Measurements from ENCODE around the gene ELFN2.
A peak's percentile ranks its signal among the peaks of the same experiment; 100 is the strongest.

ELFN2 gene

GRCh38 chr22:37427135-37427710 lies at the start of gene ELFN2:
Gene ELFN2, minus strand, starts transcription at chr22:37427479. Its CDS starts 51,945 bp downstream, at chr22:37375534.
- H3K4me3 ChIP-seq (ENCODE audit: low read depth in 1 of 5, low read length in 5 of 5) = peak within 1 kb of the TSS in 3 of 5 donors; percentile 29 to 59 (median 44)

GRCh38 chr22:37476389-37477329 lies 49.4 kb upstream of the ELFN2 start:
- no peak overlapping the region for H3K4me3 ChIP-seq (ENCODE audit: low read depth in 1 of 5, low read length in 5 of 5)
- H3K27ac ChIP-seq (ENCODE audit: low read depth, low read length) = no peak overlapping the region
- H3K9ac ChIP-seq (ENCODE audit: low read length in 5 of 5) = no peak overlapping the region
- H3K27me3 ChIP-seq (ENCODE audit: control insufficient read depth in 5 of 5, insufficient read depth in 4 of 5, low read length in 5 of 5) = peaks cover 12 to 37% (median 15%) of the 10 kb centered on the region in 5 donors
- H3K4me1 ChIP-seq (ENCODE audit: control insufficient read depth in 5 of 5, insufficient read depth in 5 of 5, low read length in 5 of 5) = no peaks in the 10 kb centered on the region
- peaks cover 0 to 60% (median 24%) of the 10 kb centered on the region in 5 donors for H3K36me3 ChIP-seq (ENCODE audit: control insufficient read depth in 5 of 5, insufficient read depth in 5 of 5, low read length in 5 of 5)
- no peaks in the 10 kb centered on the region for H3K9me3 ChIP-seq (ENCODE audit: control insufficient read depth in 5 of 5, low read length in 5 of 5)

More at GRCh38 chr22:37427135-37427710, at the start of gene ELFN2:
- Histone ChIP-seq H3K4me1 (ENCODE audit: control insufficient read depth in 5 of 5, insufficient read depth in 5 of 5, low read length in 5 of 5) (peaks cover 0 to 17% (median 7%) of the 10 kb centered on the region in 5 donors), H3K9me3 (ENCODE audit: control insufficient read depth in 5 of 5, low read length in 5 of 5) (no peaks in the 10 kb centered on the region), H3K27me3 (ENCODE audit: control insufficient read depth in 5 of 5, insufficient read depth in 4 of 5, low read length in 5 of 5) (peaks cover 23 to 71% (median 65%) of the 10 kb centered on the region in 5 donors), H3K27ac (ENCODE audit: low read depth, low read length) (no peak within 1 kb of the TSS), H3K9ac (ENCODE audit: low read length in 5 of 5) (no peak within 1 kb of the TSS), H3K36me3 (ENCODE audit: control insufficient read depth in 5 of 5, insufficient read depth in 5 of 5, low read length in 5 of 5) (no peaks in the 10 kb centered on the region)

- Histone ChIP-seq H3K4me1 (ENCODE audit: control insufficient read depth in 5 of 5, insufficient read depth in 5 of 5, low read length in 5 of 5) (no peaks in the 10 kb centered on the region), H3K9ac (ENCODE audit: low read length in 5 of 5) (no peak overlapping the region), H3K27me3 (ENCODE audit: control insufficient read depth in 5 of 5, insufficient read depth in 4 of 5, low read length in 5 of 5) (peaks cover 7 to 27% (median 9%) of the 10 kb centered on the region in 5 donors), H3K36me3 (ENCODE audit: control insufficient read depth in 5 of 5, insufficient read depth in 5 of 5, low read length in 5 of 5) (peaks cover 0 to 60% (median 31%) of the 10 kb centered on the region in 5 donors), H3K27ac (ENCODE audit: low read depth, low read length) (no peak overlapping the region), H3K9me3 (ENCODE audit: control insufficient read depth in 5 of 5, low read length in 5 of 5) (no peaks in the 10 kb centered on the region), H3K4me3 (ENCODE audit: low read depth in 1 of 5, low read length in 5 of 5) (no peak overlapping the region)
Observed at GRCh38 chr22:37474447-37475090, 47.3 kb upstream of the ELFN2 start.

- Histone ChIP-seq H3K4me1 (ENCODE audit: control insufficient read depth in 5 of 5, insufficient read depth in 5 of 5, low read length in 5 of 5) (no peaks in the 10 kb centered on the region), H3K27ac (ENCODE audit: low read depth, low read length) (no peak overlapping the region), H3K27me3 (ENCODE audit: control insufficient read depth in 5 of 5, insufficient read depth in 4 of 5, low read length in 5 of 5) (peaks cover 6 to 27% (median 9%) of the 10 kb centered on the region in 5 donors), H3K9ac (ENCODE audit: low read length in 5 of 5) (no peak overlapping the region), H3K36me3 (ENCODE audit: control insufficient read depth in 5 of 5, insufficient read depth in 5 of 5, low read length in 5 of 5) (peaks cover 0 to 56% (median 26%) of the 10 kb centered on the region in 5 donors), H3K9me3 (ENCODE audit: control insufficient read depth in 5 of 5, low read length in 5 of 5) (no peaks in the 10 kb centered on the region), H3K4me3 (ENCODE audit: low read depth in 1 of 5, low read length in 5 of 5) (no peak overlapping the region)
Observed at GRCh38 chr22:37473437-37473946, 46.2 kb upstream of the ELFN2 start.

GRCh38 chr22:37472418-37473006 lies 45.2 kb upstream of the ELFN2 start:
- Histone ChIP-seq H3K9ac (ENCODE audit: low read length in 5 of 5) (no peak overlapping the region), H3K27me3 (ENCODE audit: control insufficient read depth in 5 of 5, insufficient read depth in 4 of 5, low read length in 5 of 5) (peaks cover 6 to 26% (median 12%) of the 10 kb centered on the region in 5 donors), H3K9me3 (ENCODE audit: control insufficient read depth in 5 of 5, low read length in 5 of 5) (no peaks in the 10 kb centered on the region), H3K4me1 (ENCODE audit: control insufficient read depth in 5 of 5, insufficient read depth in 5 of 5, low read length in 5 of 5) (no peaks in the 10 kb centered on the region), H3K36me3 (ENCODE audit: control insufficient read depth in 5 of 5, insufficient read depth in 5 of 5, low read length in 5 of 5) (peaks cover 0 to 46% (median 22%) of the 10 kb centered on the region in 5 donors), H3K4me3 (ENCODE audit: low read depth in 1 of 5, low read length in 5 of 5) (no peak overlapping the region), H3K27ac (ENCODE audit: low read depth, low read length) (no peak overlapping the region)

- Histone ChIP-seq H3K27ac (ENCODE audit: low read depth, low read length) (no peak overlapping the region), H3K4me3 (ENCODE audit: low read depth in 1 of 5, low read length in 5 of 5) (no peak overlapping the region), H3K27me3 (ENCODE audit: control insufficient read depth in 5 of 5, insufficient read depth in 4 of 5, low read length in 5 of 5) (peaks cover 6 to 29% (median 17%) of the 10 kb centered on the region in 5 donors), H3K9ac (ENCODE audit: low read length in 5 of 5) (no peak overlapping the region), H3K9me3 (ENCODE audit: control insufficient read depth in 5 of 5, low read length in 5 of 5) (no peaks in the 10 kb centered on the region), H3K36me3 (ENCODE audit: control insufficient read depth in 5 of 5, insufficient read depth in 5 of 5, low read length in 5 of 5) (peaks cover 0 to 43% (median 22%) of the 10 kb centered on the region in 5 donors), H3K4me1 (ENCODE audit: control insufficient read depth in 5 of 5, insufficient read depth in 5 of 5, low read length in 5 of 5) (no peaks in the 10 kb centered on the region)
Observed at GRCh38 chr22:37471727-37472417, 44.6 kb upstream of the ELFN2 start.

- Histone ChIP-seq H3K9ac (ENCODE audit: low read length in 5 of 5) (no peak overlapping the region), H3K4me1 (ENCODE audit: control insufficient read depth in 5 of 5, insufficient read depth in 5 of 5, low read length in 5 of 5) (no peaks in the 10 kb centered on the region), H3K9me3 (ENCODE audit: control insufficient read depth in 5 of 5, low read length in 5 of 5) (no peaks in the 10 kb centered on the region), H3K36me3 (ENCODE audit: control insufficient read depth in 5 of 5, insufficient read depth in 5 of 5, low read length in 5 of 5) (peaks cover 0 to 39% (median 15%) of the 10 kb centered on the region in 5 donors), H3K27me3 (ENCODE audit: control insufficient read depth in 5 of 5, insufficient read depth in 4 of 5, low read length in 5 of 5) (peaks cover 10 to 34% (median 17%) of the 10 kb centered on the region in 5 donors), H3K4me3 (ENCODE audit: low read depth in 1 of 5, low read length in 5 of 5) (no peak overlapping the region), H3K27ac (ENCODE audit: low read depth, low read length) (no peak overlapping the region)
Observed at GRCh38 chr22:37470087-37470445, 42.8 kb upstream of the ELFN2 start.

- Histone ChIP-seq H3K27me3 (ENCODE audit: control insufficient read depth in 5 of 5, insufficient read depth in 4 of 5, low read length in 5 of 5) (peaks cover 10 to 31% (median 15%) of the 10 kb centered on the region in 5 donors), H3K27ac (ENCODE audit: low read depth, low read length) (no peak overlapping the region), H3K9ac (ENCODE audit: low read length in 5 of 5) (no peak overlapping the region)
Observed at GRCh38 chr22:37469416-37470086, 42.3 kb upstream of the ELFN2 start.

More at GRCh38 chr22:37469416-37470086, 42.3 kb upstream of the ELFN2 start:
- Histone ChIP-seq H3K9me3 (ENCODE audit: control insufficient read depth in 5 of 5, low read length in 5 of 5) (no peaks in the 10 kb centered on the region), H3K36me3 (ENCODE audit: control insufficient read depth in 5 of 5, insufficient read depth in 5 of 5, low read length in 5 of 5) (peaks cover 0 to 35% (median 12%) of the 10 kb centered on the region in 5 donors), H3K4me1 (ENCODE audit: control insufficient read depth in 5 of 5, insufficient read depth in 5 of 5, low read length in 5 of 5) (no peaks in the 10 kb centered on the region), H3K4me3 (ENCODE audit: low read depth in 1 of 5, low read length in 5 of 5) (no peak overlapping the region)
